ENCODE data around the gene BPIFB3. TPM values are rescaled to one million over a fixed set of nuclear protein-coding genes. Genes with fewer than 3 reads are reported as not detected.

BPIFB3 gene
- total RNA-seq, 2 donors from 2014 or later: not detected

GRCh38 chr20:33079259-33079658 lies 25.6 kb downstream of the BPIFB3 start, which contains the start of gene BPIFB4:
BPIFB4 (plus strand) TSS chr20:33079643; CDS start chr20:33081527, 1,884 bp downstream.
- DNase-seq (ENCODE audit: low spot score): no peak
- TF ChIP-seq CTCF (IDR thresholded peaks at IDR 0.05): no peak

GRCh38 chr20:33081411-33082154 lies 27.9 kb downstream of the BPIFB3 start:
- Histone ChIP-seq H3K9me3 (no peaks in the 10 kb centered on the region), H3K27me3 (no peaks in the 10 kb centered on the region), H3K36me3 (no peaks in the 10 kb centered on the region), H3K4me1 (no peaks in the 10 kb centered on the region), H3K27ac (no peak overlapping the region), H3K4me3 (no peak overlapping the region)
- TF ChIP-seq CTCF (IDR thresholded peaks at IDR 0.05): no peak
- DNase-seq (ENCODE audit: low spot score): no peak

More at GRCh38 chr20:33079259-33079658, 25.6 kb downstream of the BPIFB3 start, which contains the start of gene BPIFB4:
- Histone ChIP-seq H3K27me3 (no peaks in the 10 kb centered on the region), H3K4me3 (no peak within 1 kb of the TSS), H3K36me3 (no peaks in the 10 kb centered on the region), H3K27ac (no peak within 1 kb of the TSS), H3K4me1 (no peaks in the 10 kb centered on the region), H3K9me3 (no peaks in the 10 kb centered on the region)

GRCh38 chr20:33082546-33082945 lies 28.8 kb downstream of the BPIFB3 start:
- Histone ChIP-seq H3K36me3 (no peaks in the 10 kb centered on the region), H3K27me3 (no peaks in the 10 kb centered on the region), H3K9me3 (no peaks in the 10 kb centered on the region), H3K27ac (no peak overlapping the region), H3K4me1 (no peaks in the 10 kb centered on the region), H3K4me3 (no peak overlapping the region)
- no peak for DNase-seq (ENCODE audit: low spot score)
- TF ChIP-seq CTCF (IDR thresholded peaks at IDR 0.05): no peak

- H3K27ac ChIP-seq: no peak overlapping the region
- no peaks in the 10 kb centered on the region for H3K27me3 ChIP-seq
- no peak overlapping the region for H3K4me3 ChIP-seq
- no peaks in the 10 kb centered on the region for H3K36me3 ChIP-seq
- no peak for DNase-seq (ENCODE audit: low spot score)
- H3K4me1 ChIP-seq: no peaks in the 10 kb centered on the region
- H3K9me3 ChIP-seq: no peaks in the 10 kb centered on the region
- TF ChIP-seq CTCF (IDR thresholded peaks at IDR 0.05): no peak
These were observed 30.0 kb downstream of the BPIFB3 start for GRCh38 chr20:33083544-33084340.

- H3K4me1 ChIP-seq: no peaks in the 10 kb centered on the region
- H3K9me3 ChIP-seq: no peaks in the 10 kb centered on the region
- H3K27ac ChIP-seq: no peak overlapping the region
- TF ChIP-seq CTCF (IDR thresholded peaks at IDR 0.05): no peak
- no peaks in the 10 kb centered on the region for H3K27me3 ChIP-seq
- no peak overlapping the region for H3K4me3 ChIP-seq
- DNase-seq (ENCODE audit: low spot score): no peak
- no peaks in the 10 kb centered on the region for H3K36me3 ChIP-seq
These were observed 31.0 kb downstream of the BPIFB3 start for GRCh38 chr20:33084722-33085121.
